K562 (cell line): ENCODE data around the gene CLCNKA. TPM values are rescaled to one million over a fixed set of nuclear protein-coding genes. Genes with fewer than 3 reads are reported as not detected.

Experiments used
- ARID3B ChIP-seq: fragments of 250-450 bp; sonication (Bioruptor Pico); IDR thresholded peaks from 2 replicates; pipeline ENCODE4 v1.4.0; 2020; ENCODE audit warnings: borderline replicate concordance
- CHCHD3 ChIP-seq: fragments of 250-450 bp; sonication (Bioruptor Pico); IDR thresholded peaks from 2 replicates; pipeline ENCODE4 v2.1.2; 2022; ENCODE audit warnings: mild to moderate bottlenecking
- CHD4 ChIP-seq: fragments of 200-600 bp; sonication (generic); IDR thresholded peaks from 3 replicates; pipeline ENCODE4 v1.6.1; 2012; ENCODE audit warnings: low read depth, mild to moderate bottlenecking, mixed read lengths, low read length, inconsistent platforms; ENCODE audit not compliant: insufficient read depth, insufficient replicate concordance, poor library complexity, severe bottlenecking
- HCFC1 ChIP-seq: IDR thresholded peaks from 2 replicates; pipeline ENCODE4 v1.6.1; 2012; ENCODE audit warnings: low read depth, low read length, improper control_type of control experiment
- HNRNPLL ChIP-seq: fragments of 200-400 bp; formaldehyde crosslinking; IDR thresholded peaks from 2 replicates; pipeline ENCODE4 v1.6.1; 2017; ENCODE audit warnings: low read length, low read depth, mild to moderate bottlenecking; ENCODE audit not compliant: poor library complexity, severe bottlenecking
- MAFF ChIP-seq: IDR thresholded peaks from 2 replicates; pipeline ENCODE4 v1.6.1; 2012; ENCODE audit warnings: low read length, improper control_type of control experiment
- MCM5 ChIP-seq: fragments of 450-650 bp; IDR thresholded peaks from 2 replicates; pipeline ENCODE4 v1.6.1; 2016; ENCODE audit warnings: low read depth
- NELFE ChIP-seq: IDR thresholded peaks from 2 replicates; pipeline ENCODE4 v1.6.1; 2011; ENCODE audit warnings: mild to moderate bottlenecking; ENCODE audit not compliant: insufficient read depth, insufficient read length
- NFYB ChIP-seq: IDR thresholded peaks from 2 replicates; pipeline ENCODE4 v1.6.1; 2011; ENCODE audit warnings: mild to moderate bottlenecking, moderate library complexity; ENCODE audit not compliant: insufficient read length; ENCODE audit errors: extremely low read depth
- PRDM10 ChIP-seq: fragments of 450-650 bp; IDR thresholded peaks from 2 replicates; pipeline ENCODE4 v1.6.1; 2018; ENCODE audit not compliant: partially characterized antibody
- RNF2 ChIP-seq: sonication (generic); IDR thresholded peaks from 2 replicates; pipeline ENCODE4 v1.6.1; 2016
- SP2 ChIP-seq: IDR thresholded peaks from 2 replicates; pipeline ENCODE4 v1.6.1; 2011; ENCODE audit warnings: mild to moderate bottlenecking, low read depth, low read length, moderate library complexity; ENCODE audit not compliant: poor library complexity, severe bottlenecking; ENCODE audit errors: extremely low read depth
- XRCC5 ChIP-seq: fragments of 200-400 bp; formaldehyde crosslinking; IDR thresholded peaks from 2 replicates; pipeline ENCODE4 v1.6.1; 2017; ENCODE audit warnings: low read depth, mild to moderate bottlenecking, low read length
- ZC3H8 ChIP-seq: fragments of 450-650 bp; IDR thresholded peaks from 2 replicates; pipeline ENCODE4 v1.6.1; 2017
- ZKSCAN1 ChIP-seq: fragments of 150-350 bp; IDR thresholded peaks from 2 replicates; pipeline ENCODE4 v1.6.1; 2016; ENCODE audit warnings: low read depth, low read length
- ZNF280A ChIP-seq: fragments of 450-650 bp; IDR thresholded peaks from 2 replicates; pipeline ENCODE4 v1.6.1; 2018; ENCODE audit warnings: mild to moderate bottlenecking, low read depth; ENCODE audit not compliant: partially characterized antibody
- ZNF445 ChIP-seq: fragments of 250-450 bp; sonication (Bioruptor Pico); IDR thresholded peaks from 2 replicates; pipeline ENCODE4 v1.4.0; 2020; ENCODE audit warnings: low read depth, mild to moderate bottlenecking, moderate library complexity
- ZNF696 ChIP-seq: fragments of 250-450 bp; sonication (Bioruptor Pico); conservative IDR thresholded peaks from 2 replicates; pipeline ENCODE4 v1.4.0; 2020; ENCODE audit warnings: mild to moderate bottlenecking, moderate library complexity
- ZNF764 ChIP-seq: fragments of 250-450 bp; sonication (Bioruptor Pico); IDR thresholded peaks from 2 replicates; pipeline ENCODE4 v1.4.0; 2020; ENCODE audit warnings: low read depth, mild to moderate bottlenecking, moderate library complexity
- ZNF766 ChIP-seq: fragments of 200-800 bp; sonication (Bioruptor generic); conservative IDR thresholded peaks from 2 replicates; pipeline ENCODE4 v1.6.1; 2016; ENCODE audit warnings: missing genetic modification characterization, missing compliant biosample characterization
- ZSCAN29 ChIP-seq: fragments of 450-650 bp; IDR thresholded peaks from 2 replicates; pipeline ENCODE4 v1.6.1; 2017
- polyA plus RNA-seq, 8 experiments: library from polyadenylated mRNA; depleted of rRNA in 4 of 8; stranded (reverse) in 5 of 8; unstranded in 3 of 8; fragments of >200 nt; fragmentation: Nextera tagmentation in 2 of 8; fragmentation: Illumina TruSeq in 1 of 8; extraction: Ambion mirVana in 2 of 8; extraction: Trizol in 1 of 8; gene quantifications; 2 replicates each; pipeline versions ENCODE4 v1.2.1 to v1.2.3, GENCODE V29; 2011 to 2014; ENCODE audit warnings: inconsistent platforms in 1 of 8, missing spikeins in 1 of 8
- total RNA-seq, 7 experiments: library from RNA; depleted of rRNA in 6 of 7; stranded (reverse); fragments of >200 nt in 6 of 7; fragmentation: Illumina TruSeq in 2 of 7; extraction: Trizol in 2 of 7; gene quantifications; 2 replicates each; pipeline versions ENCODE4 v1.2.1 to v1.2.3, GENCODE V29; 2011 to 2021; ENCODE audit warnings: low replicate concordance in 1 of 7

The CLCNKA gene
- total and polyA plus RNA-seq, 9 of the 15 experiments (the other 6 are each of a cell fraction or from before 2014, with no cell fraction given): 0.03 to 0.37 (median 0.10) TPM; not detected in 3

GRCh38 chr1:16055613-16056520 is 34.0 kb downstream of the CLCNKA start (continued):
- TF ChIP-seq CHD4 (no peak), RNF2 (no peak), ZKSCAN1 (peak; percentile 51), ZSCAN29 (no peak), ARID3B (CRISPR knock-in tag) (no peak), ZNF766 (CRISPR knock-in tag) (no peak), ZNF280A (no peak), NELFE (no peak), HCFC1 (peak; percentile 50; the same call in 1 of the 2 replicates), ZNF764 (CRISPR knock-in tag) (no peak), ZNF445 (CRISPR knock-in tag) (0 out of 2 replicates have a peak, but pooled peaks have one; percentile 13), XRCC5 (peak; percentile 76), ZC3H8 (0 out of 2 replicates have a peak, but pooled peaks have one; percentile 30), SP2 (no peak), ZNF696 (CRISPR knock-in tag) (no peak), MAFF (no peak), HNRNPLL (no peak), NFYB (no peak), PRDM10 (no peak), MCM5 (no peak), CHCHD3 (no peak)
